ENCODE data around the gene SIGLEC12. TPM values are rescaled to one million over a fixed set of nuclear protein-coding genes. Genes with fewer than 3 reads are reported as not detected.
A peak's percentile ranks its signal among the peaks of the same experiment; 100 is the strongest.

Gene SIGLEC12
- total RNA-seq = under 0.01 TPM in 1 of 2 replicates, not detected in the other

DNA sequence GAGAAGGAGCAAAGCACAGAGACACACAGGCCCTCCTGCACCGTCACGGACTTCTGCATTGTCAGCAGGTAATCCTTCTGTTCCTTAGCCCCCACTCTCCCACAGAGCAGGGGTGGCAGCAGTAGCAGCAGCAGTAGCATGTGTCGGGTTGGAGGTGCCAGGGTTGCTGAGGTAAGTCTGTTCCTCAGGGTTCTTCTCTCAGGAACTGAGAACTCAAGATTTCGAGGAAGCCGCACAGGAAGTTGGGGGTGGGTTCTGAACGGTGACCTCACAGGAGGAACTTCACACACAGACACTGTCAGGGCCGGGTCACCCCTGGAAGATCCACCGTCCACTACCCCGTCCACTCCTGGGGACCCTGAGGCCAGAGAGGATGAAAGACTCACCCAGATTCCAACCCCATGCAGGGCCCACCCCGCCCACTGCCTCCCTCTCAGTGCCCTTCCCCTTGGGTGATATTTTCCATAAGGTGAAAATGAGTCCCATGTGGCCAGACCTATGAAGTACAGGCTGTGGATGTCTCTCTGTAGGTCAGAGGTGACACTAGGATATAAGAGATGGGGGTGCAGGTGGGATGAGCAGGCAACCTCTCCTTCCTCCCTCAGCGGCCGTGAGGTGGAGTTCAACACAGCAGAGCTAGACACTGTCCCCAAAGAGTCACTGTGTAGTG is at the start of gene SIGLEC12:
TSS of gene SIGLEC12 (minus strand) at position 207 of the 670 bp plus-strand sequence. CDS start at position 140, 67 bp downstream.
- H3K4me3 ChIP-seq (ENCODE audit: insufficient read depth, low read length) = no peak within 1 kb of the TSS
- no peaks in the 10 kb centered on the region for H3K4me1 ChIP-seq (ENCODE audit: insufficient read depth, low read length)
- no peaks in the 10 kb centered on the region for H3K9me3 ChIP-seq (ENCODE audit: low read depth, low read length)
- no peak within 1 kb of the TSS for H3K4me2 ChIP-seq (ENCODE audit: insufficient read depth, low read length)
- H3K36me3 ChIP-seq (ENCODE audit: insufficient read depth, low read length) = no peaks in the 10 kb centered on the region
- TF ChIP-seq, protein P1, sequence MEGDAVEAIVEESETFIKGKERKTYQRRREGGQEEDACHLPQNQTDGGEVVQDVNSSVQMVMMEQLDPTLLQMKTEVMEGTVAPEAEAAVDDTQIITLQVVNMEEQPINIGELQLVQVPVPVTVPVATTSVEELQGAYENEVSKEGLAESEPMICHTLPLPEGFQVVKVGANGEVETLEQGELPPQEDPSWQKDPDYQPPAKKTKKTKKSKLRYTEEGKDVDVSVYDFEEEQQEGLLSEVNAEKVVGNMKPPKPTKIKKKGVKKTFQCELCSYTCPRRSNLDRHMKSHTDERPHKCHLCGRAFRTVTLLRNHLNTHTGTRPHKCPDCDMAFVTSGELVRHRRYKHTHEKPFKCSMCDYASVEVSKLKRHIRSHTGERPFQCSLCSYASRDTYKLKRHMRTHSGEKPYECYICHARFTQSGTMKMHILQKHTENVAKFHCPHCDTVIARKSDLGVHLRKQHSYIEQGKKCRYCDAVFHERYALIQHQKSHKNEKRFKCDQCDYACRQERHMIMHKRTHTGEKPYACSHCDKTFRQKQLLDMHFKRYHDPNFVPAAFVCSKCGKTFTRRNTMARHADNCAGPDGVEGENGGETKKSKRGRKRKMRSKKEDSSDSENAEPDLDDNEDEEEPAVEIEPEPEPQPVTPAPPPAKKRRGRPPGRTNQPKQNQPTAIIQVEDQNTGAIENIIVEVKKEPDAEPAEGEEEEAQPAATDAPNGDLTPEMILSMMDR (IDR thresholded peaks at IDR 0.05; ENCODE audit: extremely low read depth, low read depth, low read length) = no peak
- H3K27ac ChIP-seq (ENCODE audit: low read depth, low read length) = no peak within 1 kb of the TSS
- no peak for DNase-seq (ENCODE audit: insufficient read length, low spot score, missing footprints)
- H4K20me1 ChIP-seq (ENCODE audit: insufficient read depth, low read length) = no peaks in the 10 kb centered on the region
- H3K79me2 ChIP-seq (ENCODE audit: insufficient read depth, low read length) = no peaks in the 10 kb centered on the region
- H2AFZ ChIP-seq (ENCODE audit: low read length) = no peak within 1 kb of the TSS
- H3K27me3 ChIP-seq (ENCODE audit: insufficient read depth, low read length) = no peaks in the 10 kb centered on the region

DNA sequence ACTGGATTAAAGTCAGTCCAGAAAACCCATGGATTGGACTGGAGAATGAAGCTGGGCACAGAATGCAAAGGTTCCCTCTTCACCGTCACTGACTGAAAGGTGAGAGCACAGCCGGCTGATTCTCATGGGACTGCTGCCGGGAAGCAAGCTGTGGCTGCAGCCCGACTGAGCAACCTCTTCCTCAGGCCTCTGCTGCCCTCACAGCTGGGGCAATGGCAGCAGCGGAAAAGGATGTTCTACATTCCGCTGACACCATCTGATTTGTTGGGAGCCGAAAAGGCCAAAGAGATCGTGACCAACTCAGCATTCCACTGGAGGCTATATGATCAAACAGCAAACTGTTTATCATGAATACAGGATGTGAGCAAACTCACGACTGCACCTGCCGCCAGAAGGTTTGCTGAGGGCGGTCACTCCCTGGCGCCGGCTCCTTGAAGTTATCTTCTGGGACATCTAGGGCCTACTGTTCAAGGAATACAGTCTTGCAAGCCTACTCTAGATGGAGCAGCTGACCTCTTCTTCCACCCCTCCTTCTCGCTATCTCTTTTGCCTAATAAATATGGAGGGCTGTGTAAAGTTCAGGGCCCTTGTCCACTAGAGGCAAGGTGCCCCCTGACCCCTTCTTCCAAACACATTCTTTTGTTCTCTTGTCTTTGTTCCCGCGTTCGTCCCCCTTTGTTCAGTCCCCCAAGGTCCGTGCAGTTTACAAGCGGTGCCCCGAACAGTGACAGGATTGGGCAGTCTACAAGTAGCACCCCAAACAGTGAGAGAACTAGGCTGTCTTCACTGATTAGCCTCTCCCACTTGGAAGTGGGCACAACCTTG is 49.5 kb upstream of the SIGLEC12 start:
- Histone ChIP-seq H3K27ac (ENCODE audit: low read depth, low read length) (no peak overlapping the region), H3K27me3 (ENCODE audit: insufficient read depth, low read length) (no peaks in the 10 kb centered on the region), H3K79me2 (ENCODE audit: insufficient read depth, low read length) (no peaks in the 10 kb centered on the region), H3K4me2 (ENCODE audit: insufficient read depth, low read length) (no peak overlapping the region), H3K36me3 (ENCODE audit: insufficient read depth, low read length) (no peaks in the 10 kb centered on the region), H4K20me1 (ENCODE audit: insufficient read depth, low read length) (no peaks in the 10 kb centered on the region), H3K4me3 (ENCODE audit: insufficient read depth, low read length) (no peak overlapping the region), H3K9me3 (ENCODE audit: low read depth, low read length) (no peaks in the 10 kb centered on the region), H2AFZ (ENCODE audit: low read length) (no peak overlapping the region), H3K4me1 (ENCODE audit: insufficient read depth, low read length) (peaks cover 20% of the 10 kb centered on the region)
- TF ChIP-seq, protein P1 (IDR thresholded peaks at IDR 0.05; ENCODE audit: extremely low read depth, low read depth, low read length) = no peak
- DNase-seq (ENCODE audit: insufficient read length, low spot score, missing footprints) = no peak

DNA sequence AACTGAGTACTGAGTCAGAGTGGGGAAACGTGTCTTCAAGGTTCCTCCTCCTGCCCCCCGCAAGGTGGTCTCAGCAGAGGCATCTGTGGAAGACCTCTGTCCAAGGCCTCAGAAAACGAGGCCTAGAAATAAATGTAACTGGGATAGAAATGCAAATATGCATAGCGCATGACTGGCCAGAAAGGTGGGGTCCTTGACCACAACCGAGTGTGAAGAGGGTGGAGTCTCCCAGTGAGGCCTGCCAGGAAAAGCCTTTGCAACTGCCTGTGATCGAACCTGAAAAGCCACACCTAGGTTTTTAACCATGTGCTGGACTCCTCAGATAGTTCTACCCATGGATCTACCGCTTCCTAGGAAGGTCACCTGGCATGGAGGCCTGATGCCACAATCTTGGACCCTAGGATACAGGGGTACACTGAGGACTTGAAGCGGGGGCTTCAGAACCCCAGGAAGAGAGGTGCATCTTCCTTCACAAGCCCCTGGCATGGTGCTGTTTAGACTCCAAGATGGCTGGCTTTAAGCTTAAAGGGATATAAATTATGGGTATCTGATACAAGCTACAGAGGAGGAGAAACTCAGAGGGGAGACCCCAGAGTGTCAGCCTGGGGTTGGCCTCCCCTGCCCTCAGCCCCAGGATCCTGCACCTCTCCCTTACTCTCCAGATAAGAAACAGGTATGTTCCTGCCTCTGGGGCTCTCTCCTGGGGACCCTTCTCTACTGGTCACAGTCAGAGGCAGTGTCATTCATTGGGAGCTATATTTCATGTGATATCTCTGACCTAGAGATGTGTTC is 48.1 kb upstream of the SIGLEC12 start:
- H3K79me2 ChIP-seq (ENCODE audit: insufficient read depth, low read length) = no peaks in the 10 kb centered on the region
- TF ChIP-seq, protein P1 (IDR thresholded peaks at IDR 0.05; ENCODE audit: extremely low read depth, low read depth, low read length) = no peak
- peaks cover 21% of the 10 kb centered on the region for H3K4me1 ChIP-seq (ENCODE audit: insufficient read depth, low read length)
- DNase-seq (ENCODE audit: insufficient read length, low spot score, missing footprints) = peak; percentile 30
- H3K4me3 ChIP-seq (ENCODE audit: insufficient read depth, low read length) = no peak overlapping the region
- H3K27ac ChIP-seq (ENCODE audit: low read depth, low read length) = no peak overlapping the region
- no peaks in the 10 kb centered on the region for H3K36me3 ChIP-seq (ENCODE audit: insufficient read depth, low read length)
- no peaks in the 10 kb centered on the region for H4K20me1 ChIP-seq (ENCODE audit: insufficient read depth, low read length)
- no peaks in the 10 kb centered on the region for H3K27me3 ChIP-seq (ENCODE audit: insufficient read depth, low read length)
- H2AFZ ChIP-seq (ENCODE audit: low read length) = no peak overlapping the region
- H3K9me3 ChIP-seq (ENCODE audit: low read depth, low read length) = no peaks in the 10 kb centered on the region
- no peak overlapping the region for H3K4me2 ChIP-seq (ENCODE audit: insufficient read depth, low read length)
